Measurements from ENCODE around the gene EFL1.

Gene EFL1

DNA sequence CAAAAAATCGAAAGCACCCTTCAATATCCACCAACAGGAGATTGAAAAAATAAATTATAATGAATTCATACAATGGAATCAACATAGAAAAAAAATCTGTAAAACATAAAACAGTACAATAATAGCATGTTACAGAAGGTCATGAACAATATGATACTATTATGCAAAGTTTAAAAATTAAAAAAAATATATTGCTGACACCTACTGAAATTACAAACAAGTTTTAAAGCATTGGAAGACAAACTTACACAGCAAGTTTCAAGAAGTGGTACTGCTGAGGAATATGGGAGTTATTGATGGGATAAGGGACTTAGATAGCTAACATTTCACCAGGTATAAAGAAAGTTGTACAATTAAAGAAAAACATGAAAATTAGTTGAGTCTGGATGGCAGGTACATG, 89.4 kb downstream of the EFL1 start:
- H3K27ac ChIP-seq: no peak overlapping the region
- H3K4me3 ChIP-seq: no peak overlapping the region

- Histone ChIP-seq H3K27ac (no peak overlapping the region), H3K4me3 (no peak overlapping the region)
Measured at GRCh38 chr15:82172506-82172905, 90.0 kb downstream of the EFL1 start.

DNA sequence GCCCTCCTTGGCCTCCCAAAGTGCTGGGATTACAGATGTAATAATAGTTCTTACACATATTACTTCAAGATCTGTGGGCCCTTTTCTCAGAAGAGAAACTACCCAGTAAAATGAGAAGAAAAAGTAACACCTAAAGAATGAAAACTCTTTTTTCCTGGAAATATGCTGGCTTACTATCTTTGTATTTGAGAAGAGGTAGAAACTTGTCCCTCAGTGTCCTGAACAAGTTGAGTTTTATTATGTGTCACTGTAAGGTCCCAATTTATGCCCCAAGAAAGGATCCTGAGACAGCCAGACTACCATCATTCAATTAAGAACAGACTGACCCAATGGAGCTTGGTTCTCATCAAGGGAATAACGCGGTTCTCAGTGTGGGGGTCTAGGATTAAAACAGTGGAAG, 93.8 kb downstream of the EFL1 start:
- H3K4me3 ChIP-seq: no peak overlapping the region
- no peak overlapping the region for H3K27ac ChIP-seq

DNA sequence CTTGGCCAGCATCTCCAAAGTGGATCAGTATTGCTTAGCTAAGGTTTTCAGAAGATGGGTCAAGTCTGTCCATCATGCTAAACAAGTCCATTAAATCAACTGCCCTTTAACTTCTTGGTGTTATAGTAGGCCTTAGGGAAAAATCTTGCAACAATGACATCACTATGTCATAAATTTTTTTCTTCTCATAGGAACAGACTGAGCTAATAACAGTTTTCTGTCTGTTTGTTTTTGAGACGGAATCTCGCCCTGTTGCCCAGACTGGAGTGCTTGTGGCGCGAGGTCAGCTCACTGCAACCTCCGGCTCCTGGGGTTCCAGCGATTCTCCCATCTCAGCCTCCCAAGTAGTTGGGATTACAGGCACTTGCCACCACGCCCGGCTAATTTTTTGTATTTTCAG, 94.2 kb downstream of the EFL1 start:
- Histone ChIP-seq H3K27ac (no peak overlapping the region), H3K4me3 (no peak overlapping the region)

- no peak overlapping the region for H3K4me3 ChIP-seq
Measured at GRCh38 chr15:82165948-82166376, 96.6 kb downstream of the EFL1 start.

DNA sequence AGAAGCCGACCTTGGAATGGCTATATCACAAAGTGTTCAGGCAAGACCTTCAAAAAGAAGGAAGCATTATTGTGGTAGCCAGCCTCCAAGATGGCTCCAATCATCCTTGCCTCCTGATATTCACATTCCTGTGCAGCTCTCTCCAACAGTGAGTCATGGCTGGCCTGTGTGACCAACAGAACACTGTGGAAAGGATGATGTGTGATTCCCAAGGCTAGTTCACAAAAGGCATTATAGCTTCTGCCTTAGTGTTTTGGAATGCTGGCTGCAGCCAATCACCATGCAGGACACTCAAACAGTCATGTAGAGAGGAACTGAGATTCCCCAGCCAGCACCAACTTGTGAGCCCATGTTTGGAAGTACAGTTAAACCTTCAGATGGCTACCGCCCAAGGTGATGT, 102.6 kb downstream of the EFL1 start:
- H3K27ac ChIP-seq: no peak overlapping the region
- no peak overlapping the region for H3K4me3 ChIP-seq

More at GRCh38 chr15:82165948-82166376, 96.6 kb downstream of the EFL1 start:
- no peak overlapping the region for H3K27ac ChIP-seq

- Histone ChIP-seq H3K4me3 (no peak overlapping the region), H3K27ac (no peak overlapping the region)
Measured at GRCh38 chr15:82158811-82159210, 103.7 kb downstream of the EFL1 start.

GRCh38 chr15:82150645-82151044, 111.9 kb downstream of the EFL1 start:
- no peak overlapping the region for H3K4me3 ChIP-seq
- no peak overlapping the region for H3K27ac ChIP-seq

DNA sequence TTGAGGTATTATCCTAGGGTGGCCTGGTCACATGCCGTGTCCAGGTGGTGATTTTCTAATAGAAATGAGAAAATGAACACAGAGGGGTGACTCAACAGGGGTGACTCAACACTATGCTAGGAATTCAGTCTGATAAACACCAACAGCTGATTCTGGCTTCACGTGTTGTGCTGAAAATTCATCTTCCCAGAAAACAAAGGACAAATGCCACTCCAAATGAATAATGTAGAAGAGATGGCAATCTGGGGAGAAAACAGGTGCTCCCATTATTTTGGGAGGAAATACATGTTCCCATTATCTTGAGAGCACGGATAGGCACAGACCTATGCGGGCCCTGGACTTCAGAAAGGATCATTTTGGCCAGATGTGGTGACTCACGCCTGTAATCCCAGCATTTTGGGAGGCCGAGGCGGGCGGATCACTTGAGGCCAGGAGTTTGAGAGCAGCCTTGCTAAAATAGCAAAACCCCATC, 115.5 kb downstream of the EFL1 start:
- no peak overlapping the region for H3K4me3 ChIP-seq
- H3K27ac ChIP-seq: no peak overlapping the region

DNA sequence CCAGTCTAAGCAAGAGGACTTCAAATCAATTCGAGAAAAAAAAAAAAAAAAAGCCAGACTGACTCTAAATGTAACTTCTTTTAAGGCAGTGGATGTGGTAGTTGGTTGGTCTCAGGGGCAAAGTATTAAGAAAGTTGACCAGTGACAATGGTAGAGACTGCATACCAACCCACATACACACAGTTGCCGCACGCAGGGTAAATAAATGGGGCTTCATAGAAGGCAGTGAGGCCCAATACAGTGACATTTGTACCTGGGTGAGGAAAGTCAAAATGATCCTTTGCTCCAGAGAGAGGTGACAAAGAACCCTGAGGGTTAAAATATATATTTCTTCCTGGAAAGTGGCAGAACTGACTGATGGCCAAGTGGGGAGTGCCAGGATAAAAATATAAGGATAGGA, 116.0 kb downstream of the EFL1 start:
- no peak overlapping the region for H3K27ac ChIP-seq

GRCh38 chr15:82143390-82144385, 118.8 kb downstream of the EFL1 start:
- no peak overlapping the region for H3K27ac ChIP-seq
- H3K4me3 ChIP-seq: no peak overlapping the region

More for the DNA sequence above, 116.0 kb downstream of the EFL1 start:
- no peak overlapping the region for H3K4me3 ChIP-seq

DNA sequence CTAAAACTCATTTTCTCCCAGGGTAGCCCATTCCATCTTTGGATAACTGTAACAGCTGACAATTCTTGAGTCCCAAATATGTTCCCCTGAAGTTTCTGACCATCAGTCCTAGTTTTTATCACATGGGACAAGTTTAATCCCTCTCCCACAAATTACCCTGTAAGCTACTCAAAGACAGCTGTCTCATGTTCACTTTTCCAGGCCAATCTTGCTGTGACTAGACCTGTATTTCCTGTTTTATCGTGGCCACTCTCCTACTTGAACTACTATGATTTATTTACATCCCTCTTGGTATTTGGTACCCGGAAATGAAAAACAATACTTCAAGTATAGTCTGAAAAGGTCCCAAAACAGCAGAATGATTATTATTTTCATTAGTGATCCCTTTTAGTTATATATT, 121.6 kb downstream of the EFL1 start:
- H3K4me3 ChIP-seq: no peak overlapping the region
- H3K27ac ChIP-seq: no peak overlapping the region

DNA sequence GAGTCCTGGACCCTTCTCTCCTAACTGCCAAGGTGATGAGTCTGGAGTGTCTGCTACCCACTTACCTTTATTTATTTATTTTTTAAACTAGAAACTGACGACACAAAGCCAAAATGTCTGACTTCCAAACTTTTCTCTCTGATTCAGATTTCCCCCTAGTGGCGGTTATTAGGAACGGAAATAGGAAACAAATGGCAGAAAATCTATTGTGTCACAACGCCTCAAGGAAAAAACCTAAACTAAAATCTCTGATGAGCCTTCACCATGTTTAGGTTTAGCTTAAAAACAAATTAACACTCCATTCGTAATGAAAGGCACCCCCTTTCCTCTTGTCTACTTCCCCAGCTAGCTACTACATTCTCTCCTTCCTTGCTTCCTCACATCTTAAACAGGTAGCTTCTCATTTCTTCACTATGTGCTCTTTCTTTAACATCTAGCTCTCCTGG, 122.7 kb downstream of the EFL1 start:
- H3K27ac ChIP-seq: peak overlapping the region in 2 of 21 experiments; percentile 8 to 17
- H3K4me3 ChIP-seq: no peak overlapping the region

DNA sequence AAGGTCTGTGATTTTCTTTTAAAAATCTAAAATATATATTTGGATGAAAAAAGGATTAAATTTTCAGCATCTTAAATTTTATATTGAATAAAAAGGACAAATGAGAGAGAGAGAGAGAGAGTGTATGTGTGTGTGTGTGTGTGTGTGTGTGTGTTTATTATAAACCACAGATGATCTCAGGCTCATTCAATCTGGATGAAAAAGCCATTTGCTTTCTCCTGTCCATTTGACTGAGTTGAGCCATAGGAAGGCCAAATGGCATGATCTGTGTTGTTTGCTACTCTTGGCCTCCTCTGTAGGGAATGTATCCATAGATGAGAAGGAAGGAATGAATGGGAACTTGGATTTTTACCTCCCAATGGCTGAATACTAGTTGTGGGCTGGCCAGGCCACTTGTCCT, 124.2 kb downstream of the EFL1 start:
- Histone ChIP-seq H3K27ac (no peak overlapping the region), H3K4me3 (no peak overlapping the region)

- Histone ChIP-seq H3K4me3 (no peak overlapping the region), H3K27ac (no peak overlapping the region)
Measured at GRCh38 chr15:82137261-82137660, 125.3 kb downstream of the EFL1 start.

- Histone ChIP-seq H3K27ac (no peak overlapping the region), H3K4me3 (no peak overlapping the region)
Measured at GRCh38 chr15:82136120-82136519, 126.4 kb downstream of the EFL1 start.

- H3K27ac ChIP-seq: no peak overlapping the region
- no peak overlapping the region for H3K4me3 ChIP-seq
Measured at GRCh38 chr15:82135638-82136037, 126.9 kb downstream of the EFL1 start.

- no peak overlapping the region for H3K27ac ChIP-seq
Measured at GRCh38 chr15:82134461-82134860, 128.1 kb downstream of the EFL1 start.

GRCh38 chr15:82133251-82133650, 129.3 kb downstream of the EFL1 start:
- Histone ChIP-seq H3K4me3 (no peak overlapping the region), H3K27ac (peak overlapping the region in 1 of 21 experiments; percentile 1)

More at GRCh38 chr15:82134461-82134860, 128.1 kb downstream of the EFL1 start:
- no peak overlapping the region for H3K4me3 ChIP-seq

GRCh38 chr15:82132742-82133141, 129.8 kb downstream of the EFL1 start:
- Histone ChIP-seq H3K4me3 (no peak overlapping the region), H3K27ac (peak overlapping the region in 1 of 21 experiments; percentile 1)

DNA sequence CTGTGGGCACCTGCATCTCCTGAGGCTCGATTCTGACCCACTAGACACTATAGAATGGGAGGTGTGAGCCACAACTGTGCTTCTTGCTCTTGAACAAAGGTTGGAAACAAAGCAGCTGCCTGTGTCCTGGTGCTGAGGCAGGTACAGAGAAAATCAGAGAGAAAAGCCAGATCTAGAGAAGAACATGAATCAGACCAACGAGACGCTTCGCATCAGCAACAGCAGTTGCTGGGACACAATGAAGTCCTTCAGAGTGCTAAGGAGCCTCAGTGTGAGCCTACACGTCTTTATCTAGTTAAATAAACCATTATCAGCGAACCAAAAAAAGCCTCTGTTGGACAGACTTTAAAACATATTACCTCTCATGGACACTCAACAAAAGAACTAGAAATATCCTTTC, 130.4 kb downstream of the EFL1 start:
- Histone ChIP-seq H3K4me3 (no peak overlapping the region), H3K27ac (peak overlapping the region in 1 of 21 experiments; percentile 22)

Data from skin epidermis (tissue), 12 donors.